GM19438 (cell line): ENCODE measurements around the gene INSYN1.

Source experiments
- ATAC-seq: cut with Tn5 transposase; IDR thresholded peaks from one replicate; pipeline ENCODE4 v1.9.1; 2021; ENCODE audit warnings: low read depth; ENCODE audit not compliant: unreplicated experiment

INSYN1 gene

GRCh38 chr15:73777741-73778140, 24.6 kb upstream of the INSYN1 start:
- no peak for ATAC-seq

- ATAC-seq = no peak
Measured at GRCh38 chr15:73773428-73773827, 20.3 kb upstream of the INSYN1 start.

GRCh38 chr15:73771385-73772045, 18.4 kb upstream of the INSYN1 start:
- ATAC-seq = no peak

- ATAC-seq = no peak
Measured at GRCh38 chr15:73770050-73770449, 16.9 kb upstream of the INSYN1 start.

GRCh38 chr15:73767806-73768501, 14.8 kb upstream of the INSYN1 start:
- ATAC-seq = no peak

- ATAC-seq = no peak
Measured at GRCh38 chr15:73766598-73766997, 13.4 kb upstream of the INSYN1 start.

GRCh38 chr15:73765778-73766177, 12.6 kb upstream of the INSYN1 start:
- ATAC-seq = no peak

GRCh38 chr15:73763931-73764330, 10.8 kb upstream of the INSYN1 start:
- no peak for ATAC-seq

GRCh38 chr15:73760330-73761329, 7.5 kb upstream of the INSYN1 start:
- no peak for ATAC-seq

- ATAC-seq = no peak
Measured at GRCh38 chr15:73758461-73758860, 5.3 kb upstream of the INSYN1 start.

- ATAC-seq = no peak
Measured at GRCh38 chr15:73757571-73757970, 4.4 kb upstream of the INSYN1 start.

GRCh38 chr15:73756947-73757513, 3.9 kb upstream of the INSYN1 start:
- ATAC-seq = no peak

GRCh38 chr15:73756390-73756789, 3.2 kb upstream of the INSYN1 start:
- ATAC-seq = no peak

GRCh38 chr15:73755946-73756345, 2.8 kb upstream of the INSYN1 start:
- no peak for ATAC-seq

- ATAC-seq = no peak
Measured at GRCh38 chr15:73755481-73755880, 2.3 kb upstream of the INSYN1 start.

- ATAC-seq = no peak
Measured at GRCh38 chr15:73754461-73754860, 1.3 kb upstream of the INSYN1 start.

GRCh38 chr15:73752806-73753193, 351 bp downstream of the INSYN1 start:
- no peak for ATAC-seq

- no peak for ATAC-seq
Measured at GRCh38 chr15:73751899-73752805, 999 bp downstream of the INSYN1 start.

GRCh38 chr15:73751511-73751898, 1.6 kb downstream of the INSYN1 start:
- ATAC-seq = no peak

GRCh38 chr15:73750951-73751350, 2.2 kb downstream of the INSYN1 start:
- ATAC-seq = no peak
